Activated T-cell treated with anti-CD3 and anti-CD28 coated beads for 48 hours (primary cell): ENCODE measurements around the gene AGO3.
"Not testable (repeated sequence)": the region's sequence is repeated elsewhere in the genome, so short reads cannot be mapped to it uniquely, and the experiment has no call there.

Experiments
- DNase-seq: peaks from one replicate; pipeline ENCODE4 v3.0.0-alpha.2; 2020; ENCODE audit warnings: low read depth

Gene AGO3

DNA sequence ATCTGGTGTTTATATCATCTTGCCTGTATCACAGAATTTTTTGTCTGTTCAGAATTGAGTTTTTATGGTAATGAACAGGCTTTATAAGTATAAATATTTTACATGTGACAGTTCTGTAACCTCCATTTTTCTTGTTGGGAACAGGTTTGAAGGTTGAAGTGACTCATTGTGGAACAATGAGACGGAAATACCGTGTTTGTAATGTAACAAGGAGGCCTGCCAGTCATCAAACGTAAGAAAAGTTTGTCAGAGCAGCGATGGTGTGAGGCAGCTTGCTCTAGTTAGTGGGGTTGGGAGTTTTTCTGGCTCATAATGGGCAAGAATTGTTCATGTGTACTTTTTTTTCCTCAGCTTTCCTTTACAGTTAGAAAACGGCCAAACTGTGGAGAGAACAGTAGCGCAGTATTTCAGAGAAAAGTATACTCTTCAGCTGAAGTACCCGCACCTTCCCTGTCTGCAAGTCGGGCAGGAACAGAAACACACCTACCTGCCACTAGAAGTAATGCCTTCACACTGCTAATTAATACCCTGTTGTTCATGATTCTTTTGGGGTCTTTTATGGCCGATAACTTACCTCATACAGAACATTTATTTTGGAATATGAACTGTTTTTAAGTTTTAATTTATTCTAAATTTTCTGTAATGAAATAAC, 77.8 kb downstream of the AGO3 start:
- no peak for DNase-seq

DNA sequence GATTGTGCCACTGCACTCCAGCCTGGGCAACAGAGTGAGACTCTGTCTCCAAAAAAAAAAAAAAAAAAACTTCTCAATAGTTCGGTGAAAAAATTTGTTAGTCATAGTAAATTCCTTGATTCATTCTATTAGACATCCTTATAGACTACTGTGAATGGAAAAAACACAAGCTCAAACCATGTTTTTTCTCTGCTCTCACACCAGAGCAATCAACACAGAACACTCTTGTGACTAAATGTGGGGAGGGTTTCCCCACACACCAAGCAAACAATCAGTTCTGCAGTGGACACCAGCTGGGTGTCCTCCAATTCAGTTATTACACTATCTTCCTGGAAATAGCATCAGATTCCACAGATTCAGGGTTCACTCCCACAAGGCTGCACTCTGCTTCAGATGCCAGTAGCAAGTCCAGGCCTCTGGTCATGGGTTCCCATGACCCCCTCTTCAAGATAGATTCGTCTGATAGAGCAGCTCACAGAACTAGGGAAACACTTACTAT, 83.9 kb downstream of the AGO3 start:
- no peak for DNase-seq

- no peak for DNase-seq
Measured at GRCh38 chr1:36016686-36017085, 85.8 kb downstream of the AGO3 start.

- no peak for DNase-seq
Measured at GRCh38 chr1:36023098-36023769, 92.3 kb downstream of the AGO3 start.

DNA sequence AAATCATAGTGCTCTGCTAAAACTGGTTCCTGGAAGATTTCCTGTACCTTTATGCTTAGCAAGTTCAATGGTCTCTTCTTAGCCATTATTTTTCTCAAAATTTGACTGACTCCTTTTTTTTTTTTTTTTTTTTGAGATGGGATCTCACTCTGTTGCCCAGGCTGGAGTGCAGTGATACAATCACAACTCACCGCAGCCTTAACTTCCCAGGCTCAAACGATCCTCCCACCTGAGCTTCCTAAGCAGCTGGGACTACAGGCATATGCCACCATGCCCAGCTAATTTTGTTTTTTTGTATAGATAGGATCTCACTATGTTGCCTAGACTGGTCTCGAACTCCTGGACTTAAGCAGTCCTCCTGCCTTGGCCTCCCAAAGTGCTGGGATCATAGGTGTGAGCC, 93.1 kb downstream of the AGO3 start:
- not testable (repeated sequence) for DNase-seq

GRCh38 chr1:36024847-36025246, 93.9 kb downstream of the AGO3 start:
- DNase-seq, result no peak

GRCh38 chr1:36027766-36028165, 96.9 kb downstream of the AGO3 start:
- no peak for DNase-seq

DNA sequence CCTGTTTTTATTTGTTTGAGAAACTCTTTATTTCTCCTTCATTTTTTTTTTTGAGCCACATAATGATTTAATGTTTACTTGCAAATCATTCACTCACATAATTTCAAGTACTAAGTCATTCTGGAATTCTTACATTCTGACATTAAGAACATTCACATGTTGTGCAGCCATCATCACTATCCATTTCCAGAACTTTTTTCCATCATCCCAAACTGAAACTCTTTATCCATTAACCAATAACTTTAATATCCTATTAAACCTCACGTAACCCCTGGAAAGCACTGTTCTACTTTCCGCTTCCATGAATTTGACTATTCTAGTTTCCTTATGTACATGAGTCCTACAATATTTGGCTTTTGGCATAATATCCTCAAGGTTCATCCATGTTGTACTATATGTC, 100.5 kb downstream of the AGO3 start:
- no peak for DNase-seq

- DNase-seq, result no peak
Measured at GRCh38 chr1:36034692-36035091, 103.8 kb downstream of the AGO3 start.

- no peak for DNase-seq
Measured at GRCh38 chr1:36035154-36035553, 104.2 kb downstream of the AGO3 start.

GRCh38 chr1:36040238-36040637, 109.3 kb downstream of the AGO3 start:
- DNase-seq, result no peak

DNA sequence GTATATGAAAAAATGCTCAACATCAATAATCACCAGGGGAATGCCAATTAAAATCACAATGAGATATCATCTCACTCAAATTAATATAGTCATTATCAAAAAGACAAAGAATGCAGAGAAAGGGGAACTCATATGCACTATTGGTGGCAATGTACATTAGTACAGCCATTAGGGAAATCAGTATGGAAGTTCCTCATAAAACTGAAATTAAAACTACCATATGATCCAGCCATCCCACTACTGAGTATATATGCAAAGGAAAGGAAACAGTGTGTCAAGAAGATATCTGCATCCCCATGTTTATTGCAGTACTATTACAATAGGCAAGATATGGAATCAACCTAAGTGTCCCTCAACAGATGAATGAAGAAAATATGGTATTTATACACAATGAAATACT, 120.9 kb downstream of the AGO3 start:
- no peak for DNase-seq

DNA sequence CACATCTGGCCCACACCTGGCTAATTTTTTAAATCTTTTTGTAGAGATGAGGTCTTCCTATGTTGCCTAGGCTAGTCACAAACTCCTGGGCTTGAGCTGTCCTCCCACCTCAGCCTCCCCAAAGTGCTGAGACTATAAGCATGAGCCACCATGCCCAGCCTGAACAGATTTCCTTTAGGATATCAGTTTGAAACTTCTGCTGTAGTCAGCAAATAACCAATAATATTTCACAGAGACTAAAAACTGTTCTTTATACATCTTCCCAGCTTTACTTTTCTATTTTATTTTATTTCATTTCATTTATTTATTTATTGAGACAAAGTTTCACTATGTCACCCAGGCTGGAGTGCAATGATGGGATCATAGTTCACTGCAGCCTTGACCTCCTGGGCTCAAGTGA, 123.1 kb downstream of the AGO3 start:
- DNase-seq, result no peak

GRCh38 chr1:36055706-36056105, 124.8 kb downstream of the AGO3 start:
- DNase-seq, result no peak

DNA sequence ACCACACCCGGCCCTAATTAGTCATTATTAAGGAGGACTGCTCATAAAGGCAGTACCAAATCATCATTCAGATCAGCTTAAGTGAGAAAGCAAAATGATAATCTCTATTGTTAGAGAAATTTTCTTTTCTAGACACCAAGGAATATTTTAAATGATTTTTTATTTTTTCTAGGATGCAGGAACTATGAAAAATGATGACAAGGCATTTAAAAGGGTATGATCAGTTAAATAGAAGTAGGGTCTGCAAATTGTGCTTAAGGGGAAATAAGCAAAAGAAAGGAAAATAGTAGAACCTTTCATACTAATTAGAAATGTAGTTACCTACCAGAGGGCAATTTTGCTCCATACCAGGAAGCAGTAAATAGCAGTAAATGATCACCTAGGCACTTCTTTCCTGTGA, 131.4 kb downstream of the AGO3 start:
- no peak for DNase-seq

DNA sequence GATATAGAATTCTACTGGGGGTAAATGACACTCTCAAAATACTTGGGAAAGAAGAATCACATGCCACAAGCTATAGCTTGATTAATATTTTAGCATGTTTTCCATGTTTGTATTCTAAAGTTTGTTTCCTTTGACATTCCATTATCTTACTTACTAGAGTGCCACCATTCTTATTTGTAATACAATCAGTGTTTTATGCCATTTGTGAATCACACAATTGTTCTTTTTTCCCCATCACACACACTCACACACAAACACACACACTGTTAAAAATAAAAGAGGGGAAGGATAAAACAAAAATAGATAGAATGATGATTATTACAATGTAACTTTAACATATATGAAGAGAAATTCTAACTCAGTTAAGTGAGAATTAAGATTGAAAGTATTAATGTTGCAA, 137.0 kb downstream of the AGO3 start:
- DNase-seq, result no peak

- no peak for DNase-seq
Measured at GRCh38 chr1:36068866-36069265, 138.0 kb downstream of the AGO3 start.

DNA sequence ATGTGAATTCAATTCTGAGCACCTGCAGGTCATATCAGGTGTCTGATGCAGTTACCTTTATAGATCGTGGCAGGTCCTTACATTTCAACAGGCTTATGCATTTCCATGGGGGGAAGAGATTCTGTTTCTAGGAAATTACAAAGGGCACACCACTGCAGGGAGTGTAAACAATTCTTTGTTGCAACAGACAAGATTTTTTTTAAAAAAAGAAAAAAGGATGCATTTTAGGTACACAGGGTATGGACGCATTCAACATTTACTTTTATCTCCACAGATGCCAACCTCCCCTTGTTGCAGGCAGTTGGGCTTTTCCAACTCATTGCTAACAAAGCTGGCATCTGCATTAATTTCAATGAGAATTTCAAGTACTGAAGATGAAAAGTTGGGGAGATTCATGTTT, 139.4 kb downstream of the AGO3 start:
- no peak for DNase-seq

- DNase-seq, result no peak
Measured at GRCh38 chr1:36076979-36077573, 146.2 kb downstream of the AGO3 start.

DNA sequence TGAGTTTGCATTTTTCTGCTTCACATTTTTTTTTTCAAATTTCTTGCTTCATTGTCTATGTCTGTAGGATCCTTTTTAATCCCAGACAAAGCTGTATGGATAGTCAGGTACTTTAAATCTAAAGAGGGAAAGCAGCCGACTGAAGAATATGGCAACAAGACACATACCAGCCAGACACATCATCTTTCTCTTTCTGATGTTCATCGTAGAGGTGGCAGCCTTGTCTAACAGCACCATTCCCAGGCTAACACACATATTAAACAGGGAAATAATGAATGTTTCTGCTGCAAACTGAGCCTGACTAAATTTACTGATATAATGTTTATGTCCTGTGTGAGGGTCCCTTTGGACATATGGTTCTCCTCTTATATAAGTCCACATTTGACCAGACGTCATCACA, 149.3 kb downstream of the AGO3 start:
- no peak for DNase-seq

- no peak for DNase-seq
Measured at GRCh38 chr1:36080801-36081200, 149.9 kb downstream of the AGO3 start.

DNA sequence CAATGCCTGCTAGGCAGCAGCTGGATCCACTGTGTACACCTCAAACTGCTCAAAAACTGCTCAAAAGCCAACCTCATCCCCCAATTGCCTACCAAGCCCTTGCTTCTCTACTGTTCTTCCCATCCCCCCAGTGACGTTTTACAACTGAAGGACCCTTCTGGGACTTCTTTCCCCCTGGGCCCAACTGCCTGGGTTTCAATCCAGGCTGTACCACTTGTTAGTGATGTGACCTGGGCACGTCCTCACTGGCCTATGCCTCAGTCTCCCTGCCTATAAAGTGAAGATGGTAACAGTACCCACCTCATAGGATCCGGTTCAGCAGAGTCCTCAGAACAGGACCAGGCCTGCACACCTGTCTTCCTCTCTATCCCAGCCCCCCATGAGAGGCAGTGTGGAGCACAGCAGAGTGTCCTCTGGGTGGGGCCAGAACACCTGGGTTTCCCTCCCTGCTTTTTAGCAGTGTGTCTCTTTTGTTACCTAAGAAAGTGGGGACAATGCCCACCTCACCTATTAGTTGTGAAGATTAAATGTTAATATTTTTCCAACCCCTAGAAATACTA, 151.1 kb downstream of the AGO3 start:
- DNase-seq, result no peak

DNA sequence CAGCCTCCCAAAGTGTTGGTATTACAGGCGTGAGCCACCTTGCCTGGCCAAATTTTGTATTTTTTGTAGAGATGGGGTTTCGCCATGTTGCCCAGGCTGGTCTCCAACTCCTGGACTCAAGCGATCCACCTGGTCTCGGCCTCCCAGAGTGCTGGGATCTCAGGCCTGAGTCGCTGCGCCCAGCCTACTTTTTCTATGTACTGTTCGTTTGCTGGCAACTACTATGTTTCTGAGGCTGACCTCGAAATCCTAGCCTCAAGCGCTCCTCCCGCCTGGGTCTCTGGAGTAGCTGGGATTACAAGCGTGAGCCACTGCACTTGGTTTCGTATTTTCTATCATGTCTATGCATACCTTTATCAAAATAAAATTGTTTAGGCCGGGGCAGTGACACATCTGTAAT, 152.3 kb downstream of the AGO3 start:
- no peak for DNase-seq
